Stimulated activated naive CD8-positive, alpha-beta T cell treated with anti-CD3 and anti-CD28 coated beads, Interleukin-15, Interleukin-2, amounts not matched to agents 100 U/mL and 50 U/mL, for 24 hours (primary cell): ENCODE results near the gene NTM.

Experiments
- ATAC-seq: fragments of 150-1000 bp; cut with Tn5 transposase; one replicate; pipeline ENCODE4 v1.10.0; 2021
- DNase-seq: peaks from one replicate; pipeline ENCODE4 v3.0.0; 2021

NTM gene

GRCh38 chr11:131601586-131601985 is 231.2 kb downstream of the NTM start:
- ATAC-seq (no peak), DNase-seq (no peak)

GRCh38 chr11:131602431-131602830 is 232.0 kb downstream of the NTM start:
- DNase-seq: no peak
- no peak for ATAC-seq

GRCh38 chr11:131606811-131607335 is 236.5 kb downstream of the NTM start:
- no peak for ATAC-seq
- no peak for DNase-seq

- DNase-seq (no peak), ATAC-seq (no peak)
Observed at GRCh38 chr11:131609337-131609736, 238.9 kb downstream of the NTM start.

GRCh38 chr11:131609921-131610320 is 239.5 kb downstream of the NTM start:
- DNase-seq: no peak
- ATAC-seq: no peak

GRCh38 chr11:131611322-131611721 is 240.9 kb downstream of the NTM start:
- DNase-seq: no peak
- no peak for ATAC-seq

- ATAC-seq (no peak), DNase-seq (no peak)
Observed at GRCh38 chr11:131612533-131612932, 242.1 kb downstream of the NTM start.

- DNase-seq (no peak), ATAC-seq (no peak)
Observed at GRCh38 chr11:131614631-131615030, 244.2 kb downstream of the NTM start.

GRCh38 chr11:131615611-131616010 is 245.2 kb downstream of the NTM start:
- ATAC-seq: no peak
- no peak for DNase-seq

- no peak for DNase-seq
- ATAC-seq: no peak
Observed at GRCh38 chr11:131616481-131617140, 246.2 kb downstream of the NTM start.

- DNase-seq: no peak
- no peak for ATAC-seq
Observed at GRCh38 chr11:131618201-131618600, 247.8 kb downstream of the NTM start.

GRCh38 chr11:131622193-131622592 is 251.8 kb downstream of the NTM start:
- ATAC-seq (no peak), DNase-seq (no peak)

GRCh38 chr11:131624531-131624930 is 254.1 kb downstream of the NTM start:
- no peak for ATAC-seq
- DNase-seq: no peak

- ATAC-seq: no peak
- DNase-seq: no peak
Observed at GRCh38 chr11:131626788-131627187, 256.4 kb downstream of the NTM start.

- ATAC-seq (no peak), DNase-seq (no peak)
Observed at GRCh38 chr11:131628739-131629138, 258.3 kb downstream of the NTM start.

GRCh38 chr11:131629925-131630540 is 259.6 kb downstream of the NTM start:
- no peak for DNase-seq
- ATAC-seq: no peak

- no peak for ATAC-seq
- no peak for DNase-seq
Observed at GRCh38 chr11:131632971-131633370, 262.6 kb downstream of the NTM start.

- DNase-seq: no peak
- no peak for ATAC-seq
Observed at GRCh38 chr11:131633921-131634715, 263.7 kb downstream of the NTM start.

GRCh38 chr11:131637469-131638175 is 267.2 kb downstream of the NTM start:
- no peak for ATAC-seq
- no peak for DNase-seq

GRCh38 chr11:131638889-131639288 is 268.5 kb downstream of the NTM start:
- ATAC-seq (no peak), DNase-seq (no peak)

GRCh38 chr11:131640320-131640719 is 269.9 kb downstream of the NTM start:
- ATAC-seq (no peak), DNase-seq (no peak)

- DNase-seq (no peak), ATAC-seq (no peak)
Observed at GRCh38 chr11:131642756-131643531, 272.5 kb downstream of the NTM start.
